NCI-H1048 (cell line): ENCODE measurements around the gene ABCB11.
"Not testable (repeated sequence)": the region's sequence is repeated elsewhere in the genome, so short reads cannot be mapped to it uniquely, and the experiment has no call there.

Experiments used
- DNase-seq: peaks from one replicate; lab custom pipeline; 2025; lab: John Stamatoyannopoulos, UW

The ABCB11 gene

DNA sequence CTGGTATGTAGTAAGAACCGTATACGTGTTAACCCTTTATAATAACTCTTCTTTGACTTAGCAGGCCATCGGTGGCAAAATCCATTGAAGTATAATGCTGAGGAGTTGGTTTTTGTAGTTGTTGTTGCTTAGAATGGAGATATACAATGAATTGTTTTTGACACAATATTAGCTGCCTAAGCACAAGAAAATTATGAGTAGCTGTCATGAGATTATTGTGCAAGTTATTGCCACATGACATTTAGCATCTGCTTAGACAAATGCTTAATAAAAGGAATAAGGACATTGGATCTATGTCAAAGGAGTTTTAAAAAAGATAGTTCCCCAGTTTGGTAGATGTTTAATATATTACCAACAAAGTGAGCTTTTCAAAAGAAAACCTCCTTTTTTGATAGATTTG lies 59.9 kb downstream of the ABCB11 start:
- no peak for DNase-seq

GRCh38 chr2:168970711-168971233 lies 60.4 kb downstream of the ABCB11 start:
- no peak for DNase-seq

- DNase-seq, result no peak
Measured at GRCh38 chr2:168969865-168970264, 61.3 kb downstream of the ABCB11 start.

DNA sequence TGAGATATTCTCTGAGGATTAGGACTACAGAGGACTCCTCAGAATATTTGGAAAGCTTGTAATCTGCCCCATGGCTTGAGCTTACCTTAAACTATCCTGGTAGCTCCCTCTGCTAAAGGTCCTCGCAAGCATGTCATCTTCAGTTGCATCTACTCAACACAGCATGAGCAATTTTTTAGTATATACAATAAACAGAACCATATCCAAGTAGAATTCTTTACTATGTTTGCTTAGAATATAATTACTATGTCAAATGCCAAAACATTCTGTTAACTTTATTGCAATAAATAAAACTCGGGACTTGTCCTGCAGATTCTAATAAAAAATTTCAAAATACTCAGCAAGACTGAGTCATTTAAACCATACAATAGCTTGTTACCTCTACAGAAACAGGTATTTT lies 62.8 kb downstream of the ABCB11 start:
- no peak for DNase-seq

DNA sequence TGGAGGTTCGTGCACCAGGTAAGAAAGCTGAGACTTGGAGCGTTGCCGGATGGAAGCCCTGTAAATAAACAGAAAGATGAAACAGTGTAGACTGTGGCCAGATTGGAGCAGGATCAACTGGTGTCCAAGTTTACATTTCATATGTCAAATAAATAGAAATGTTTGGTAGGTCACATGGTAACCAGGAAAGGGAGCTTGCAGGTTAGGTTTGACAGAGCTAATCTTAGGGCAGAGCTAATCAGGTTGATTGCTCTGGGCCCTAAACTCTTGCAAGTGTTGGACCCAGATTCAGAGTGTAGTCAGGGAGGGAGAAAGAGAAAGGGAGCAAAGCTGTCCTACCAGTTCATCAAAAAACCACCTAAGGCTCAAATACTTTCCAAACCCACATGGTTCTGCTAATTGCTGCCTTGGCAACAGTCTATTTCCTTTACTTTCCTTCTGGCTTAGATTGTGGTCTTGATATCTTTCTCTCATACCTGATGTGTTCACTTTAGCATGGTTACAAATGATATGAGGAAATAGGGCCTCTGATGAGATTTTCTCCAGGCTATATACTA lies 66.8 kb downstream of the ABCB11 start:
- DNase-seq, result no peak

GRCh38 chr2:168962636-168963035 lies 68.5 kb downstream of the ABCB11 start:
- DNase-seq, result no peak

DNA sequence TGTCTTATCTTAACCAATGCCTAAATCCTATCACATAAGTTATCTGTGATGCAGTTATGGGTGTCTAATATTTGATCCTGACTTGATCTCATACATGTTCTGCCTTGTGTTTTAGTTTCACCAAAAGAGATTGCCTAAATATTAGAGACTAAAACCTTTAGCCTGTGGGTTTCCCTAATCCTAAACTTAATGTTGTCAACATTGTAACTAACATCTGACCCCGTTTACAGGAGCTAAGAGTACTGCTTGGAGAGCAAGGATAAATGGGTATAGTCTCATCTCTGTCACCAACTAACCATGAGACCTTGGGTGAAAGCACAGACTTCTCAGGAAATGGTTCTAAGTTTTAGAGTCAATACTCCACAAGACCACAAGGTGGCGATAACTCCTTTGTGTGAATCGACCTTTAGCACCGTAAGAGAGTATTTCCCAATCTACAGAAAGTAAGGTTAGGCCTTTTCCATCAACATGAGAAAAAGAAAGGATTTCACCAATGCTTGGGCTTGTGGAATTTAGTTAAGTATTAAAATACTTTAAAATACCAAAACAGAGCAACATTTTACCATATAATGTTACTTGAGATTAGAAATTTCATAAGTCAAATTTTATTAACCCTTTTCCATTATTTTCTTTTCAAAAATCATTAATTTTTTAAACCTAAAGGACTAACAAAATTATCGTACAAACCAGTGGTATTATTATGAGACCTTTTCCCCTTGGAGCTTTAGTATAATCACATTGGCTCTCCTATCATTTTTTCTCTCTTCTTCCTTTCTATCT lies 69.5 kb downstream of the ABCB11 start:
- DNase-seq, result peak; percentile 33

- DNase-seq, result no peak
Measured at GRCh38 chr2:168956392-168956791, 74.7 kb downstream of the ABCB11 start.

DNA sequence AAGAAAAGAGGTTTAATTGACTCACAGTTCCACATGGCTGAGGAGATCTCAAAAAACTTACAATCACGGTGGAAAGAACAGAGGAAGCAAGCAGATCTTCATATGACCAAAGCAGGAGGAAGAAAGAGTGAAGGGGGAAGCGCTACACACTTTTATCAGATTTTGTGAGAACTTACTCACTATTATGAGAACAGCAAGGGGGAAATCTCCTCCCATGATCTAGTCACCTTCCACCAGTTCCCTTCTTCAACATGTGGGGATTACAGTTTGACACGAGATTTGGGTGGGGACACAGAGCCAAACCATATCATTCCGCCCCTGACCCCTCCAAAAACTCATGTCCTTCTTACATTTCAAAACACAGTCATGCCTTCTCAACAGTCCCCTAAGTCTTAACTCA lies 75.8 kb downstream of the ABCB11 start:
- no peak for DNase-seq

DNA sequence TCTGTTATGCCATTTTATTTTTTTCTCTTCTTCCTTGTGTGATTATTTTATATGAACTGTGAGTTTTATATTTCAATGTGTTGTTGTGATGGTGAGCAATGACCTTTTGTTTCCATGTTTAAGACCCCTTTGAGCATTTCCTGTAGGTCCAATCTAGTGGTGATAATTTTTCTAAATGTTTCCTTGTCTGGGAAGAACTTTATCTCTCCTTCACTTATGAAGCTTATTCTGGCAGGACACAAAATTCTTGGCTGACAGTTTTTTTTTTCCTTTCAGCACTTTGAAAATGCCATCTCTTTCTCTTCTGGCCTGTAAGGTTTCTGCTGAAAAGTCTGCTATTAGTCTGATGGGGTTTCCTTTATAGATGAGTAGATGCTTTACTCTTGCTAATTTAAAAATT lies 76.9 kb downstream of the ABCB11 start:
- DNase-seq, result no peak

DNA sequence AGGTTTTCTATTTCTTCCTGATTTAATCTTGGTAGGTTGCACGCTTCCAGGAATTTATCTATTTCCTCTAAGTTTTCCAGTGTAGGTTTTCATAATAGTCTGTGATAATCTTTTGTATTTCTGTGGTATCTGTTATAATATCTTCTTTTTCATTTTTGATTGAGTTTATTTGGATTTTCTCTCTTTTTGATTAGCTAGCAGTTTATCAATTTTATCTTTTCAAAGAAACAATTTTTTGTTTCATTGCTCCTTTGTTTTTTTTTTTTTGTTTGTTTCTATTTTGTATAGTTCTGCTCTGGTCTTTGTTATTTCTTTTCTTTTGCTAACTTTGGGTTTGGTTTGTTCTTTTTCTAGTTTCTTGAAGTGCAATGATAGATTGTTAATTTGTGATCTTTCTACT lies 78.7 kb downstream of the ABCB11 start:
- no peak for DNase-seq

DNA sequence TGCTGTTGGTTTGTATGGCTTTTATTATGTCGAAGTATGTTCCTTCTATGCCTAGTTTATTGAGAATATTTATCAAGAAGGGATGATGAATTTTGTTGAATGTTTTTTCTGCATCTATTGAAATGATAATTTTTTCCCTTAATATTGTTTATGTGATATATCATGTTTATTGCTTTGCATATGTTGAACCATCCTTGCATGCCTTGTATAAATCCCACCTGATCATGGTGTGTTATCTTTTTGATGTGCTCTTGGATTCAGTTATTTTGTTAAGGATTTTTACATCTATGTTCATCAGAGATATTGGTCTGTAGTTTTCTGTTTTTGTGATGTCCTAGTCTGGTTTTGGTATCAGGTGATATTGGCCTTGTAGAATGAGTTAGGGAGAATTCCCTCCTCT lies 79.3 kb downstream of the ABCB11 start:
- no peak for DNase-seq

GRCh38 chr2:168949324-168949723 lies 81.8 kb downstream of the ABCB11 start:
- DNase-seq, result no peak

DNA sequence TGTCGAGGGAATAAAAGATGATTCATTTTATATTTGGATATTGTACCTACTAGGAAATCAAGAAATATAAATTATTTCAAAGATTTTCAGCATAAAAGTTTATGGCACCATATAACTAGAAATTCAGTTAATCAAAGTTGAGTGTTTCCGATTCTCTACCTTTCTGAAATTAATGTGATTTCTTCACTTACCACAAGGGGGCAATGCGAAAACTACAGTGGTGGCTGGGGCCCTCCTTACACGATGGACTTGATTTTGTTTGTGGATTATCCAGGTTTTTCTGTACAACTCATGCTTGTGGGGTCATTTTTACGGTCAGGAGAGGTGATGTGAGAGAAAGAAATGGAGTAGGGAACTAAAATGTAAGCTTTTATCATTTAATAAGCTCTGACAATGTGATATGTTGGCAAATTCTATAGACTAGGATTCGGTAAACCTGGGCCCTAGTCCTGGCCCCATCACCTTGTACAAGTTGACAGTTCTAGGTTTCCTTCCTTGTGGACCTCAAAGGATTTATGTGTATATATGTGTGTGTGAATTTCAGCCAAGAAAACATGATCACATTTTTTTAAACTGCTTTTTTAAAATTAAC lies 82.4 kb downstream of the ABCB11 start:
- DNase-seq, result no peak

DNA sequence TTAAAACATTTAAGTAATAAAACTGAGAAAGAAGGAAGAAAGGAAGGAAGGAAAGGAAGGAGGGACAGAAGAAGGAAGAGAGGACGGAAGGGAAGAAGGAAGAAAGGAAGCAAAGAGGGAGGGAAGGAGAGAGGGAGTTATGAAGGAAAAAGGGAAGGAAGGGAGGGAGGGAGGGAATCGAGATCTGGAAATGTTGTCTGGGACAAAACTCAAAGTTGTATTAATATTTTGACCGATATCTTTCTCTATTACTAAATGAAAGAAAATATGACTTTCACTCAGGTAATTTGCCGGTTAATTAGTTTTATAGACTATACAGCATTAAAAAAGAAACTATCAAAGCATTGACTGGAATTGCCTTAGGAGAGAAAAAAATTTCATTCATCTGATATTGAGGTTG lies 85.6 kb downstream of the ABCB11 start:
- no peak for DNase-seq

DNA sequence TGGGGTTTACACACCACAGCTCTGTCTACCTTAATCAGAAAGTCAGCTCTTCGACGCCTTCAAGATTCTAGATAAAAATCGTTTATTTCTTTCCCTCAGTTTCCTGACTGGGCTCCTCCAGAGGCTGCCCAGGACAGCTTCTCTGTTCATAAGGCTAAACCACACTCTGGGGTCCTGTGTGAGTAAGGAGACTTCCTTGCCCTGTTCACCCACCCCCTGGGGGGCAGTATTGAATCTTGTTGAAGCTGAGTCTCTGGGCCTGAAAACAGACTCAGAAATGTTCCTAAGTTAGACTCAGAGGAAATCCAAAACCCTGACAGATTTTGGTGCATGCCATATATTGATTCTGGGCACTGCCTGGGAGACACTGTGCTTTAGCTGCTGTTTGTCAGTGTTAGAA lies 87.1 kb downstream of the ABCB11 start:
- DNase-seq, result no peak

- no peak for DNase-seq
Measured at GRCh38 chr2:168941297-168941696, 89.8 kb downstream of the ABCB11 start.

DNA sequence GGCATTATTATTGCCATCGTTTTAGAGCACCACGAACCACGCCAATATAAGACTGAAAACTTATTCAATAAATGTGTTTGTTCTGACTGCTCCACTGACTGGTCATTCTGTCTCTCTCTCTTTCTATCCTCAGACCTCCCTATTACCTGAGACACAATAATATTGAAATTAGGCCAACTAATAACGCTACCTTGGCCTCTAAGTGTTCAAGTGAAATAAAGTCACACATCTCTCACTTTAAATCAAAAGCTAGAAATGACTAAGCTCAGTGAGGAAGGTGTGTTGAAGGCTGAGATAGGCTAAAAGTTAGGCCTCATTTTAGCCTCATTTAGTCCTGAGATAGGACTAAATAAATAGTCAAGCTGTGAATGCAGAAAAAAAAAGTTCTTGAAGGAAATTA lies 91.2 kb downstream of the ABCB11 start:
- no peak for DNase-seq

- DNase-seq, result no peak
Measured at GRCh38 chr2:168939061-168939460, 92.1 kb downstream of the ABCB11 start.

DNA sequence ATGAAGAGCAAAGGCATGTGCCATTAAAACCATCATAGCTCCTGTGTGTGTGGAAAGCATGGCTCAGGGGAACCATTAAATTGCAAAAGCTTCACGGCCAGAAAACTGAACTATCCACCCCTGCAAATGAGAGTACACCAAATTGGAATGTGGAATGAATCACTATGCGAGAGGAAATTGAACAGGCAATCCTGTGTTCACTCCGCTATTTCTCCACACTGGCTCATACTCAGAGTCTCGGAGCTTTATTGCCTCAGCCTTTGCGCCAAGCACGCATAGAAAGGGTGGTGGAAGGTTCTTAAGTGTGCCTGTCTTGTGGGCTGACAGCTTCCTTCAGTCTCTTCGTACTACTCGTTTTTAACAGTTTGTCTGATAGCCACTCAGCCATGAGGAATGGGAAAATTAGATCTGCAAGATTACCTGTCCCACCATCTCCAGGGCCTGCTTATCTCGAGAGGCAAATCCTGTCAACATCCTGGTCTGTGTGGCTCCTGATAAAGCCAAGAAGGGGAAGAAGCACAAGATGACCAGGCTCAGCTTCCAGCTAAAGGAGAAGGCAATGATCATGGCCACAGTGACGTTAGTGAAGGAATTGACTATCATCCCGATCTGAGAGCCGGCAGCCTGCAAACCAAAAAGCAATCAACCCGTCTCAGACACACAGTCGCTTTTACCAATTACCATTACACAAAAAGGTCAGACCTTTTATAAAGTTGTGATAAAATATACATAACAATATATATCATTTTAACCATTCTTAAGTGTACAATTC lies 95.1 kb downstream of the ABCB11 start:
- no peak for DNase-seq

DNA sequence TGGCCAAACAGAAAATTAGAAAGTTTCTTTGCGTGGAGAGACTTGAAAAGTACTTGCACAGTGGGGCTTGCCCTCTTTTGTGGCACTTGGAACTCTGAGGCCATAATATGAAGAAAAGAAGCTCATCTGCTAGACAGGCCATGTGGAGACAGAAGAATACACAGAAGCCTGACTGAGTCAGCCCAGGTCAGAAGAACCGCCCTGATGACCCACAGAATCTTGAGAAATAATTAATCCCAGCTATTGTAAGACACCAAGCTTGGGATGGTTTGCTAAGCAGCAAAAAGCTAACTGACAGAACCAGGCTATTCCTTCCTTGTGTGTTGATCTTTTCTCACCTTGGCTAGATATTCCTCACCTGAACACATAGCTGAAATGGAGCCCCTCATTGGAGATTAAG lies 96.3 kb downstream of the ABCB11 start:
- DNase-seq, result no peak

DNA sequence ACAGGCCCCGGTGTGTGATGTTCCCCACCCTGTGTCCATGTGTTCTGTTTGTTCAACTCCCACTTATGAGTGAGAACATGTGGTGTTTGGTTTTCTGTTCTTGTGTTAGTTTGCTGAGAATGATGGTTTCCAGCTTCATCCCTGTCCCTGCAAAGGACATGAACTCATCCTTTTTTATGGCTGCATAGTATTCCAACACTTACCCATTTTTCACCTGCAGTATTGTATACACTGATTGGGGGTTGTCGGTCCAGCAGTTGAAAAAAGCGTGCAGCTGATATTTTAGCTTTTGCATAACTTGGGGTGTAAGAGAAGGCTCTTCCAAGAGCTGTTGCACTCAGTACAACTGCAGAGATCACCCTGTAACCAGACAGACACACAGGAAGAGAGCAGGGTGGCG lies 99.0 kb downstream of the ABCB11 start:
- DNase-seq, result not testable (repeated sequence)

DNA sequence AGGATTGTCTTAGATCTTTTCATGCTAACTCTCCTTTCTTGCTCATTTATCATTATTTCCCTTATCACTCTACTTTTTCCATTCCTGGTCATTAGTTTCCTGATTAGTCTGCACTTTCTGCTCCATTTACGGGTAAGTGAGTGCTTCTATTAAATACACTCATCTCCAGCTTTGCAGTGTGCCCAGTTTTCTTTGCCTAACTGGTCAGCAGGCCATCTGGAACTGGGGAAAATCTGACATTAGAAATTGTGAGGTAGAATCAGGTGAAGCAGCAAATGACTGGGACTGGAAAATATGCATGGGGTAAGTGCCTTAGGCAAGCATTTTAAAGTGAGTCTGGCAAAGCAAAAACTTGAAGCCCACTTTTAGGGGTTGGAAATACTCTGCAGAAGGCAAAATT lies 100.9 kb downstream of the ABCB11 start:
- no peak for DNase-seq
